ENCODE data around the gene MAPK6. TPM values are rescaled to one million over a fixed set of nuclear protein-coding genes. Genes with fewer than 3 reads are reported as not detected.
"Not testable (repeated sequence)": the region's sequence is repeated elsewhere in the genome, so short reads cannot be mapped to it uniquely, and the experiment has no call there.

The MAPK6 gene
- polyA plus RNA-seq, 2 donors, result 14.5 to 24.1 TPM

DNA sequence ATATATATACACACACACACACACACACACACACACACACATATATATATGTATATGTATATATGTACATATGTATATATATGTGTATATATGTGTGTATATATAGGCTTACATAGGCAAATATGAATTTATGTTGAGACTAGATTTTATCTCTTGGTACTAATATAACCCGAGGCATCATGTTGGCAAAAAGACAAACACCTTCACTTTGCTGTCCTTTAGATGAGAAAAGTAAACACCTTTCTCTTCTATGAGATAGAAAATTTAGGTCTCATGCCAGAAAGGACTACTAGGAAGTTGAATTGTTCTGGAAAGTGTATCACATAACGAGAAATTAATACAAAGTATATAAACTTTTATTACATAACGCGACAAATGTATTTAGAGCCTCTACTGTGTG, 27.9 kb upstream of the MAPK6 start:
- H3K4me3 ChIP-seq (ENCODE audit: low read depth in 1 of 2, low read length in 2 of 2), result no peak overlapping the region
- WGBS, 2 donors, result 60 to 64% methylated on average over 4 of the region's 4 CpGs
- no peaks in the 10 kb centered on the region for H3K36me3 ChIP-seq (ENCODE audit: control insufficient read depth in 2 of 2, insufficient read depth in 2 of 2, low read length in 1 of 2)
- no peak overlapping the region for H3K27ac ChIP-seq (ENCODE audit: low read depth in 2 of 2, low read length in 1 of 2)
- no peaks in the 10 kb centered on the region for H3K27me3 ChIP-seq (ENCODE audit: control insufficient read depth in 1 of 2, insufficient read depth in 2 of 2, low read length in 2 of 2)
- no peaks in the 10 kb centered on the region for H3K9me3 ChIP-seq (ENCODE audit: control insufficient read depth in 2 of 2, insufficient read depth in 1 of 2, low read depth in 1 of 2, low read length in 1 of 2)
- H3K4me1 ChIP-seq (ENCODE audit: control insufficient read depth in 2 of 2, insufficient read depth in 2 of 2, low read length in 1 of 2), result no peaks in the 10 kb centered on the region

DNA sequence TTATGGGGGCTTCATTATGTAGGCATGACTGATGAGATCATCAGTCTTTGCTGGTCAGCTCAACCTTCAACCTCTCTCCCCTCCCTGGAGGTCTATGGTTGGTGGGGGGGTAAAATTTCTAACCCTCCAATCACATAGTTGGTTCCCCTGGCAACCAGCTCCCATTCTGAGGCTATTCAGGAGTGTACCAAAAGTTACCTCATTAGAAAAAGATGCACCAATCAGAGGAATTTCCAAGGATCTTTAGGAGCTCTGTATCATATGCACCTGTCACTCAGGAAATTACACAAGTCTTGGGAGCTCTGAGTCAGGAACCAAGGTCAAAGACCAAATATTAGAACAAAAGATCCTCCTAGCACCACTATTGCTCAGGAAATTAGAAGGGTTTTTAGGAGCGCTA, 26.1 kb upstream of the MAPK6 start:
- H3K4me1 ChIP-seq (ENCODE audit: control insufficient read depth in 2 of 2, insufficient read depth in 2 of 2, low read length in 1 of 2), result no peaks in the 10 kb centered on the region
- no peak overlapping the region for H3K4me3 ChIP-seq (ENCODE audit: low read depth in 1 of 2, low read length in 2 of 2)
- H3K27ac ChIP-seq (ENCODE audit: low read depth in 2 of 2, low read length in 1 of 2), result no peak overlapping the region
- 64 to 85% methylated on average over 1 of the region's 1 CpG for WGBS, 2 donors
- no peaks in the 10 kb centered on the region for H3K9me3 ChIP-seq (ENCODE audit: control insufficient read depth in 2 of 2, insufficient read depth in 1 of 2, low read depth in 1 of 2, low read length in 1 of 2)
- H3K27me3 ChIP-seq (ENCODE audit: control insufficient read depth in 1 of 2, insufficient read depth in 2 of 2, low read length in 2 of 2), result no peaks in the 10 kb centered on the region
- no peaks in the 10 kb centered on the region for H3K36me3 ChIP-seq (ENCODE audit: control insufficient read depth in 2 of 2, insufficient read depth in 2 of 2, low read length in 1 of 2)

DNA sequence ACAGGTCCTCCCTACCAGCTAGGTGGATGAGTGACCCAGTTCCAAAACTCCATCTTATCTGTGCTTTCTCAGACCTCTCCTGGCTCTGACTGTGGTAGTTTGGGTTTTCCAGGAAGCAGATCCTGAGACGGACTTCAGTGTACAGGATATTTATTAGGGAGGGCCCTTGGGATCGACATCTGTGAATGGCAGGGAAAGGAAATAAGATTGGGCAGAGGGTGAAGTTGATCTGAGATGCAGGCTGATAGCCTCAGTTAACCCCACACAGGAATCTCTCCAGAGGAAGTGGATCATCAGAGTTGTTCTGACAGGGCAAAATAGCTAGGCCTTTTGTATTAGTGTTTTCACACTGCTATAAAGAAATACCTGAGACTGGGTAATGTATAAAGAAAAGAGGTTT, 16.7 kb upstream of the MAPK6 start:
- H3K27me3 ChIP-seq (ENCODE audit: control insufficient read depth in 1 of 2, insufficient read depth in 2 of 2, low read length in 2 of 2), result no peaks in the 10 kb centered on the region
- H3K4me3 ChIP-seq (ENCODE audit: low read depth in 1 of 2, low read length in 2 of 2), result no peak overlapping the region
- no peaks in the 10 kb centered on the region for H3K9me3 ChIP-seq (ENCODE audit: control insufficient read depth in 2 of 2, insufficient read depth in 1 of 2, low read depth in 1 of 2, low read length in 1 of 2)
- H3K4me1 ChIP-seq (ENCODE audit: control insufficient read depth in 2 of 2, insufficient read depth in 2 of 2, low read length in 1 of 2), result no peaks in the 10 kb centered on the region
- no peaks in the 10 kb centered on the region for H3K36me3 ChIP-seq (ENCODE audit: control insufficient read depth in 2 of 2, insufficient read depth in 2 of 2, low read length in 1 of 2)
- WGBS, 2 donors, result 78 to 84% methylated on average over 2 of the region's 2 CpGs
- peak overlapping the region in 1 of 2 donors; percentile 30 for H3K27ac ChIP-seq (ENCODE audit: low read depth in 2 of 2, low read length in 1 of 2)

DNA sequence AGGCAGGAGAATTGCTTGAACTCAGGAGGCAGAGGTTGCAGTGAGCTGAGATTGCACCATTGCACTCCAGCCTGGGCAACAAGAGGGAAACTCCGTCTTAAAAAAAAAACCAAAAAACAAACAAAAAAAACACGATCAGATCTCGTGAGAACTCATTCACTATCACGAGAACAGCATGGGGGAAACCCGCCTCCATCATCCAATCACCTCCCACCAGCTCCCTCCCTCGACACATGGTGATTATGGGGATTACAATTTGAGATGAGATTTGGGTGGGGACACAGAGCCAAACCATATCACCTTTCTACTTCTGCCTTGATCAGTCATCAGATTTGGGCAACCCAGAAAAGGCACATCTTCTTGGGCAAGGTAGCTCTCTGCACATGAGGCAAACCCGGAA, 15.9 kb upstream of the MAPK6 start:
- H3K27ac ChIP-seq (ENCODE audit: low read depth in 2 of 2, low read length in 1 of 2); H3K36me3 ChIP-seq (ENCODE audit: control insufficient read depth in 2 of 2, insufficient read depth in 2 of 2, low read length in 1 of 2); H3K4me3 ChIP-seq (ENCODE audit: low read depth in 1 of 2, low read length in 2 of 2); H3K27me3 ChIP-seq (ENCODE audit: control insufficient read depth in 1 of 2, insufficient read depth in 2 of 2, low read length in 2 of 2); H3K9me3 ChIP-seq (ENCODE audit: control insufficient read depth in 2 of 2, insufficient read depth in 1 of 2, low read depth in 1 of 2, low read length in 1 of 2); H3K4me1 ChIP-seq (ENCODE audit: control insufficient read depth in 2 of 2, insufficient read depth in 2 of 2, low read length in 1 of 2): not testable (repeated sequence)
- 78 to 89% methylated on average over 7 of the region's 7 CpGs for WGBS, 2 donors

DNA sequence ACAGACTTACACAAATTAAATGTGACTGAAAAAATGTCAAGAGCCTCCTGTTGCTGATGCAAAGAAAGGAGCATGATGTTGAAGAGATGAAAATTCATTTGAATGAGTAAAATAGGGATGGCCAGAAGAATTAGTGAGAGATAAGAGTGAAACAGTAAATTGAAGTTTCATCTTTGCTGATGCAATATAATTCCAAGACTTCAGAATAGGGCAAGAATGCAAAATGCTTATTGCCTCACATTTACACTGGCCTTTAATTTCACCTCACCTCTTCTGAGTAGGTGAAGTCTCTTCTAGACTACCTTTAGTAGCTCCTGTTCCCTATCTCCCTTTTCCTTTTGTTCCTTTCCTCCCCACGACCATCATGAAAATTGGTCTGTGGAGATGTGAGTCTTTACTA, 15.3 kb upstream of the MAPK6 start:
- 59 to 82% methylated on average over 1 of the region's 1 CpG for WGBS, 2 donors
- no peaks in the 10 kb centered on the region for H3K9me3 ChIP-seq (ENCODE audit: control insufficient read depth in 2 of 2, insufficient read depth in 1 of 2, low read depth in 1 of 2, low read length in 1 of 2)
- H3K4me3 ChIP-seq (ENCODE audit: low read depth in 1 of 2, low read length in 2 of 2), result no peak overlapping the region
- no peaks in the 10 kb centered on the region for H3K27me3 ChIP-seq (ENCODE audit: control insufficient read depth in 1 of 2, insufficient read depth in 2 of 2, low read length in 2 of 2)
- no peaks in the 10 kb centered on the region for H3K4me1 ChIP-seq (ENCODE audit: control insufficient read depth in 2 of 2, insufficient read depth in 2 of 2, low read length in 1 of 2)
- no peaks in the 10 kb centered on the region for H3K36me3 ChIP-seq (ENCODE audit: control insufficient read depth in 2 of 2, insufficient read depth in 2 of 2, low read length in 1 of 2)
- H3K27ac ChIP-seq (ENCODE audit: low read depth in 2 of 2, low read length in 1 of 2), result no peak overlapping the region

- Histone ChIP-seq H3K4me1 (ENCODE audit: control insufficient read depth in 2 of 2, insufficient read depth in 2 of 2, low read length in 1 of 2) (no peaks in the 10 kb centered on the region), H3K27me3 (ENCODE audit: control insufficient read depth in 1 of 2, insufficient read depth in 2 of 2, low read length in 2 of 2) (no peaks in the 10 kb centered on the region), H3K9me3 (ENCODE audit: control insufficient read depth in 2 of 2, insufficient read depth in 1 of 2, low read depth in 1 of 2, low read length in 1 of 2) (no peaks in the 10 kb centered on the region), H3K4me3 (ENCODE audit: low read depth in 1 of 2, low read length in 2 of 2) (no peak overlapping the region), H3K36me3 (ENCODE audit: control insufficient read depth in 2 of 2, insufficient read depth in 2 of 2, low read length in 1 of 2) (no peaks in the 10 kb centered on the region), H3K27ac (ENCODE audit: low read depth in 2 of 2, low read length in 1 of 2) (no peak overlapping the region)
- WGBS, 2 donors, result 59 to 60% methylated on average over 6 of the region's 6 CpGs
Observed at GRCh38 chr15:52004806-52005205, 14.2 kb upstream of the MAPK6 start.

DNA sequence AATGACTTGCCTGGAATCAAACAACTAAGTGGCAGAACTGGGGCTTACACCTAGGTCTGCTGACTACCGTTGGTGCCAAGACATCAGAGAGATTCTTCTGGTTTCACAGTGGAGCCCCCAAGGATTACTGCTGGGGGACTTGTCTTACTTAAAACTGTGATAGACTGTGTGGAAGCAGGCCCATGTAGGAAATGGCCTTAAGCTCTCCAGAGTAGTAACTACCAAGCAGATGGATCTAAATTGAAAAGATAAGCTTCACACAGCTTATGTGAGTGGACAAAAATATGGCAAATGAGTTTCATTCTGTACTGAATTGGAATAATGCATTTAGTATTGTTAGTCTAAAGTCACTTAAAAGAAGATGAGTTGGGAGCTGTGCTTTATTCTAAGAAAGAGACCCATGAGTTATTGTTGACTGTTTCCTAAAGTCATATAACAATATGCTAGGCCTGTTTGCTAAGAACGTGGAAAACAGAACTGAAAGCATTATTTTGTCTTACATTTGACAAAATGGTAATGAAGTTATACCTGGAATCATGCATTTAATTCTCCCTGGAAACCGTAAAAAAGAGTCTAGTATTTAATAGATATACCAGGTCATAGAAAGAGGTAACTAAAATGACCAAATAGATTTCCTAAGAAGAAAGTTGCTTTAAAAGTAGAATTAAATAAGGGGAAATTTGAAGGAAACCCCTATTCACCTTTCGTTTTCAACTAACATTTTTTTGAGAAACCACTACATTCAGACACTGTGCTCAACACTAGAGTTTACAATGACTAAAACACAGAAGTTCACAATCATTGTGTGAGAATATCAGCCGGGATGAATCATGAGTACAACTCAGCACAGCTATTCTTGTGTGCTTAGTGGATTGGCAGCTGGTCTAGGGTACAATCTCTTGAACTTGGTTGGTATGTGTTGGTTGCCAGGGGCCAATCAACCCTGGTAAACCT, 13.0 kb upstream of the MAPK6 start:
- H3K9me3 ChIP-seq (ENCODE audit: control insufficient read depth in 2 of 2, insufficient read depth in 1 of 2, low read depth in 1 of 2, low read length in 1 of 2), result no peaks in the 10 kb centered on the region
- no peaks in the 10 kb centered on the region for H3K27me3 ChIP-seq (ENCODE audit: control insufficient read depth in 1 of 2, insufficient read depth in 2 of 2, low read length in 2 of 2)
- H3K4me3 ChIP-seq (ENCODE audit: low read depth in 1 of 2, low read length in 2 of 2), result no peak overlapping the region
- H3K4me1 ChIP-seq (ENCODE audit: control insufficient read depth in 2 of 2, insufficient read depth in 2 of 2, low read length in 1 of 2), result no peaks in the 10 kb centered on the region
- 56 to 62% methylated on average over 5 of the region's 5 CpGs for WGBS, 2 donors
- H3K36me3 ChIP-seq (ENCODE audit: control insufficient read depth in 2 of 2, insufficient read depth in 2 of 2, low read length in 1 of 2), result no peaks in the 10 kb centered on the region
- H3K27ac ChIP-seq (ENCODE audit: low read depth in 2 of 2, low read length in 1 of 2), result peak overlapping the region; percentile 22 to 51

- H3K27me3 ChIP-seq (ENCODE audit: control insufficient read depth in 1 of 2, insufficient read depth in 2 of 2, low read length in 2 of 2), result no peaks in the 10 kb centered on the region
- peak overlapping the region; percentile 51 to 55 for H3K27ac ChIP-seq (ENCODE audit: low read depth in 2 of 2, low read length in 1 of 2)
- 69 to 72% methylated on average over 3 of the region's 3 CpGs for WGBS, 2 donors
- no peaks in the 10 kb centered on the region for H3K36me3 ChIP-seq (ENCODE audit: control insufficient read depth in 2 of 2, insufficient read depth in 2 of 2, low read length in 1 of 2)
- no peaks in the 10 kb centered on the region for H3K4me1 ChIP-seq (ENCODE audit: control insufficient read depth in 2 of 2, insufficient read depth in 2 of 2, low read length in 1 of 2)
- no peak overlapping the region for H3K4me3 ChIP-seq (ENCODE audit: low read depth in 1 of 2, low read length in 2 of 2)
- H3K9me3 ChIP-seq (ENCODE audit: control insufficient read depth in 2 of 2, insufficient read depth in 1 of 2, low read depth in 1 of 2, low read length in 1 of 2), result no peaks in the 10 kb centered on the region
Observed at GRCh38 chr15:52006702-52007340, 12.2 kb upstream of the MAPK6 start.

GRCh38 chr15:52008359-52008697, 10.7 kb upstream of the MAPK6 start:
- Histone ChIP-seq H3K27me3 (ENCODE audit: control insufficient read depth in 1 of 2, insufficient read depth in 2 of 2, low read length in 2 of 2) (no peaks in the 10 kb centered on the region), H3K9me3 (ENCODE audit: control insufficient read depth in 2 of 2, insufficient read depth in 1 of 2, low read depth in 1 of 2, low read length in 1 of 2) (no peaks in the 10 kb centered on the region), H3K36me3 (ENCODE audit: control insufficient read depth in 2 of 2, insufficient read depth in 2 of 2, low read length in 1 of 2) (no peaks in the 10 kb centered on the region), H3K4me3 (ENCODE audit: low read depth in 1 of 2, low read length in 2 of 2) (no peak overlapping the region), H3K4me1 (ENCODE audit: control insufficient read depth in 2 of 2, insufficient read depth in 2 of 2, low read length in 1 of 2) (no peaks in the 10 kb centered on the region), H3K27ac (ENCODE audit: low read depth in 2 of 2, low read length in 1 of 2) (peak overlapping the region in 1 of 2 donors; percentile 24)
- WGBS, 2 donors, result 89 to 93% methylated on average over 5 of the region's 5 CpGs
